Kidney (tissue), 14 donors: Measurements from ENCODE around the gene CRKL. TPM values are rescaled to one million over a fixed set of nuclear protein-coding genes. Genes with fewer than 3 reads are reported as not detected.
A peak's percentile ranks its signal among the peaks of the same experiment; 100 is the strongest.

Source experiments
- DNase-seq, 5 donors: peaks; one replicate each; pipeline ENCODE4 v3.0.0-alpha.2; 2013 to 2020
- FAIRE-seq: peaks from 2 replicates; lab custom pipeline; 2012; peaks lifted over from hg19 to GRCh38; lab: Jason Lieb, UNC
- H3K27ac ChIP-seq, 2 donors: one replicate each; pipeline ENCODE4 v1.7.0; 2013; ENCODE audit warnings: low read depth in 2 of 2, low read length in 2 of 2, inconsistent platforms in 1 of 2
- H3K27me3 ChIP-seq: one replicate; pipeline ENCODE4 v1.7.1; 2013; ENCODE audit warnings: low read length, inconsistent platforms; ENCODE audit not compliant: control insufficient read depth, insufficient read depth
- H3K36me3 ChIP-seq, 3 donors: one replicate each; pipeline versions ENCODE4 v1.7.0 to v1.7.1; 2013; ENCODE audit warnings: low read length in 3 of 3, control low read depth in 1 of 3, inconsistent platforms in 1 of 3; ENCODE audit not compliant: insufficient read depth in 3 of 3, control insufficient read depth in 2 of 3
- H3K4me1 ChIP-seq, 3 donors: one replicate each; pipeline versions ENCODE4 v1.7.0 to v1.7.1; 2013; ENCODE audit warnings: low read length in 3 of 3, inconsistent platforms in 1 of 3, low read depth in 1 of 3; ENCODE audit not compliant: control insufficient read depth in 2 of 3, insufficient read depth in 2 of 3
- H3K4me3 ChIP-seq, 3 donors: one replicate each; pipeline versions ENCODE4 v1.7.0 to v1.8.1; 2013; ENCODE audit warnings: low read length in 3 of 3, control low read depth in 1 of 3, inconsistent platforms in 1 of 3
- H3K9ac ChIP-seq, 3 donors: one replicate each; pipeline versions ENCODE4 v1.7.0 to v1.7.1; 2013; ENCODE audit warnings: low read length in 3 of 3, control low read depth in 1 of 3, inconsistent platforms in 1 of 3
- H3K9me3 ChIP-seq, 3 donors: one replicate each; pipeline versions ENCODE4 v1.7.0 to v1.7.1; 2013; ENCODE audit warnings: low read length in 3 of 3, control low read depth in 1 of 3, inconsistent platforms in 1 of 3; ENCODE audit not compliant: control insufficient read depth in 2 of 3, insufficient read depth in 1 of 3
- intact Hi-C: fragments of 100-400 bp; cut with DNase I; formaldehyde crosslinking; loops from one replicate; pipeline ENCODE4 v1.11.1; 2022
- polyA plus RNA-seq: library from polyadenylated mRNA; stranded (reverse); fragments of 350-450 nt; fragmentation: Illumina TruSeq; extraction: RNeasy Lipid Tissue Mini Kit (QIAGEN cat#74804); gene quantifications from one replicate; pipeline ENCODE4 v1.2.3, GENCODE V29; 2014; ENCODE audit warnings: low read depth, low replicate concordance; ENCODE audit not compliant: insufficient read depth
- total RNA-seq: library from RNA; stranded (reverse); fragmentation: NEBNext Ultra II Directional; extraction: Animal tissue kit (Norgen Biotek cat#: 25700); gene quantifications from one replicate; pipeline ENCODE4 v1.2.1, GENCODE V29; 2021
- TF ChIP-seq, protein P1 (sequence below): IDR thresholded peaks from 3 replicates; pipeline ENCODE4 v1.5.1; 2012; ENCODE audit warnings: mild to moderate bottlenecking, moderate library complexity, borderline replicate concordance; ENCODE audit not compliant: insufficient read depth; ENCODE audit errors: extremely low read depth
- donor health status: control.
- donor health status: control.
- donor health status: control.
- donor health status: control.
- donor health status: control.
- donor health status: DM: yes; HTN: yes; CAD: no.
- donor health status: Normal renal cell carcinoma (clear cell type).

The CRKL gene
- total and polyA plus RNA-seq, 2 donors from 2014 or later: 11.9 to 44.7 TPM

DNA sequence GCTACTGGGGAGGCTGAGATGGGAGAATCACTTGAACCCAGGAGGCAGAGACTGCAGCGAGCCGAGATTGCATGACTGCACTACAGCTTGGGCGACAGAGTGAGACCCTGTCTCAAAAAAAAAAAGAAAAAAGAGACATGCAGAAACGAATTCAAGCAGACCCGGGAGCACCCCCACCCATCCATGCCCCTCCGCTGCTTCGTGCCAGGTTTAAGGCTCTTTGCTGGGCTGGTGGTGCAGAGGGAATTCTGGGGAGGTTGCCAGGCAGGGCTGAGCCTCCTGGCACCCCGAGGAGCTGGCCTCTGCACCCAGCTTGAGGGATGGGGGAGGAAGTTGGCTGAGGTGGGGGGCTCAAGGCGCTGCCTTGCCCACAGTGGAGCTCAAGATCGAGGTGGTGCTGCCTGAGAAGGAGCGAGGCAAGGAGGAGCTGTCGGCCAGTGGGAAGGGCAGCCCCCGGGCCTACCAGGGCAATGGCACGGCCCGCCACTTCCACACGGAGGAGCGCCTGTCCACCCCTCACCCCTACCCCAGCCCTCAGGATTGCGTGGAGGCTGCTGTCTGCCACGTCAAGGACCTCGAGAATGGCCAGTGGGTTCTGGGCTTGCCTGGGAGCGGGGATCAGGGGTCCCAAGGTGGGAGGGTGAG, 55.8 kb downstream of the CRKL start:
- Histone ChIP-seq H3K27ac (no peak overlapping the region), H3K4me3 (no peak overlapping the region), H3K9ac (no peak overlapping the region), H3K9me3 (no peaks in the 10 kb centered on the region), H3K27me3 (no peaks in the 10 kb centered on the region), H3K36me3 (no peaks in the 10 kb centered on the region), H3K4me1 (no peaks in the 10 kb centered on the region)
- DNase-seq (no peak), FAIRE-seq (no peak)
- TF ChIP-seq, protein P1, sequence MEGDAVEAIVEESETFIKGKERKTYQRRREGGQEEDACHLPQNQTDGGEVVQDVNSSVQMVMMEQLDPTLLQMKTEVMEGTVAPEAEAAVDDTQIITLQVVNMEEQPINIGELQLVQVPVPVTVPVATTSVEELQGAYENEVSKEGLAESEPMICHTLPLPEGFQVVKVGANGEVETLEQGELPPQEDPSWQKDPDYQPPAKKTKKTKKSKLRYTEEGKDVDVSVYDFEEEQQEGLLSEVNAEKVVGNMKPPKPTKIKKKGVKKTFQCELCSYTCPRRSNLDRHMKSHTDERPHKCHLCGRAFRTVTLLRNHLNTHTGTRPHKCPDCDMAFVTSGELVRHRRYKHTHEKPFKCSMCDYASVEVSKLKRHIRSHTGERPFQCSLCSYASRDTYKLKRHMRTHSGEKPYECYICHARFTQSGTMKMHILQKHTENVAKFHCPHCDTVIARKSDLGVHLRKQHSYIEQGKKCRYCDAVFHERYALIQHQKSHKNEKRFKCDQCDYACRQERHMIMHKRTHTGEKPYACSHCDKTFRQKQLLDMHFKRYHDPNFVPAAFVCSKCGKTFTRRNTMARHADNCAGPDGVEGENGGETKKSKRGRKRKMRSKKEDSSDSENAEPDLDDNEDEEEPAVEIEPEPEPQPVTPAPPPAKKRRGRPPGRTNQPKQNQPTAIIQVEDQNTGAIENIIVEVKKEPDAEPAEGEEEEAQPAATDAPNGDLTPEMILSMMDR: no peak
- intact Hi-C loops: no loop called here

DNA sequence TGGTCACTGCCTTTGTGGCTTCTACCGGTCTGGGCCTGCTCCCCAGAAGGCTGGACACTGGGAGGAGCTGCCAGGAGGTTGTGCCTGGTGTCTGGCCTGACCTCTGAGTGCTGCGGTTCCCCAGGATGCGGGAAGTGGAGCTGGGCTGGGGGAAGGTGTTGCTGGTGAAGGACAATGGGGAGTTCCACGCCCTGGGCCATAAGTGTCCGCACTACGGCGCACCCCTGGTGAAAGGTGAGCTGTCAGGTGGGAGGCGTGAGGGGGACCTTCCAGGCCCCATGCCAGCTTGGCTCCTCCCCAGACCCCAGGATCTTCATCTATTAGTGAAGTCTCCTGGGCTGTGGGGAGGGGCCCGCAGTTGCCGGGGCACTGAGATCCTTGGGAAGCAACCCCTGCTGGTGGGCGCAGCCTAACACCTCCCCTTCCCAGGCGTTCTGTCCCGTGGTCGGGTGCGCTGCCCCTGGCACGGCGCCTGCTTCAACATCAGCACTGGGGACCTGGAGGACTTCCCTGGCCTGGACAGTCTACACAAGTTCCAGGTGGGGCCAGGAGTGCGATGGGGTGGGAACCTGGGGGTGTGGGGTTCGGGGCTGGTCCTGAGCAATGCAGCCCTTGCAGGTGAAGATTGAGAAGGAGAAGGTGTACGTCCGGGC, 56.6 kb downstream of the CRKL start:
- Histone ChIP-seq H3K9ac (no peak overlapping the region), H3K9me3 (no peaks in the 10 kb centered on the region), H3K27me3 (no peaks in the 10 kb centered on the region), H3K4me3 (no peak overlapping the region), H3K4me1 (no peaks in the 10 kb centered on the region), H3K36me3 (no peaks in the 10 kb centered on the region), H3K27ac (no peak overlapping the region)
- peak in 1 of 5 donors; percentile 68 for DNase-seq
- intact Hi-C loops: no loop called here
- no peak for FAIRE-seq
- TF ChIP-seq, protein P1: no peak

DNA sequence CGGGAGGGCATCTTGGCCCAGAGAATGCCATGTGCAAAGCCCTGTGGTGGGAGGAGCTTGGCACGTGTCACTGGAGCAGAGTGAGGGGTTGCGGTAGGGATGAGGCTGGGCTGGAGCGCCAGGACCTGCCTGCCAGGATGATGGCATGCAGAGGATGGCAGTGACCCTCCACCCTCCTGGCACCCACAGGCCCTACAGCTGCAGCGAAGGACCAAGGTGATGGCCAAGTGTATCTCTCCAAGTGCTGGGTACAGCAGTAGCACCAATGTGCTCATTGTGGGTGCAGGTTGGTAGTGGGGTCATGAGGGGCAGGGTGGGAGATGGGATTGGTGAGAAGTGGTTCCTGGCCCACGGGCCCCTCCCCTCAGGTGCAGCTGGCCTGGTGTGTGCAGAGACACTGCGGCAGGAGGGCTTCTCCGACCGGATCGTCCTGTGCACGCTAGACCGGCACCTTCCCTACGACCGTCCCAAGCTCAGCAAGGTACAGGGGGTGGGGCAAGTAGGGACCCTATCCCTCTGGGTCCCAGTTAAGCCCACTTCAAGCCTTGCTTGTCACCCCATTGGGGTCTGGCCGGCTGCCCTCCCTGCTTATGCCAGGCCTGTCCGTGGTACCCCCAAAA, 57.2 kb downstream of the CRKL start:
- intact Hi-C loops: no loop called here
- H3K27me3 ChIP-seq: no peaks in the 10 kb centered on the region
- H3K27ac ChIP-seq: no peak overlapping the region
- peaks cover 0 to under 1% (median under 1%) of the 10 kb centered on the region in 3 donors for H3K4me1 ChIP-seq
- H3K36me3 ChIP-seq: no peaks in the 10 kb centered on the region
- no peak for FAIRE-seq
- no peak overlapping the region for H3K4me3 ChIP-seq
- TF ChIP-seq, protein P1: no peak
- no peaks in the 10 kb centered on the region for H3K9me3 ChIP-seq
- H3K9ac ChIP-seq: no peak overlapping the region
- DNase-seq: no peak
